Activated T-helper 17 cell treated with anti-CD3 and anti-CD28 coated beads, Interleukin-2, amount 50 U/mL, for 72 hours (primary cell): ENCODE measurements around the gene NOP14. TPM values are rescaled to one million over a fixed set of nuclear protein-coding genes. Genes with fewer than 3 reads are reported as not detected.
"Not testable (repeated sequence)": the region's sequence is repeated elsewhere in the genome, so short reads cannot be mapped to it uniquely, and the experiment has no call there.

Experiments
- ATAC-seq: fragments of 150-1000 bp; cut with Tn5 transposase; replicated peaks from 2 replicates; pipeline ENCODE4 v1.10.0; 2021; ENCODE audit warnings: mild to moderate bottlenecking, moderate library complexity
- H3K27ac Mint-ChIP-seq: one replicate; pipeline ENCODE4 v1.8.0; 2022; ENCODE audit warnings: mixed read lengths
- H3K27me3 Mint-ChIP-seq: one replicate; pipeline ENCODE4 v1.8.0; 2022; ENCODE audit warnings: mixed read lengths
- H3K36me3 Mint-ChIP-seq: one replicate; pipeline ENCODE4 v1.8.0; 2022; ENCODE audit warnings: low read depth, mild to moderate bottlenecking, mixed read lengths
- H3K4me1 Mint-ChIP-seq: one replicate; pipeline ENCODE4 v1.8.0; 2022; ENCODE audit warnings: mixed read lengths
- H3K4me3 Mint-ChIP-seq: one replicate; pipeline ENCODE4 v1.8.0; 2022; ENCODE audit warnings: mild to moderate bottlenecking, mixed read lengths
- H3K9me3 Mint-ChIP-seq: one replicate; pipeline ENCODE4 v1.8.0; 2022; ENCODE audit warnings: mixed read lengths
- total RNA-seq, 2 donors: library from RNA; stranded (reverse); gene quantifications; one replicate each; pipeline ENCODE4 v1.2.3, GENCODE V29; 2022

The NOP14 gene
- total RNA-seq, 2 donors from 2014 or later, result 86.5 to 96.8 TPM

DNA sequence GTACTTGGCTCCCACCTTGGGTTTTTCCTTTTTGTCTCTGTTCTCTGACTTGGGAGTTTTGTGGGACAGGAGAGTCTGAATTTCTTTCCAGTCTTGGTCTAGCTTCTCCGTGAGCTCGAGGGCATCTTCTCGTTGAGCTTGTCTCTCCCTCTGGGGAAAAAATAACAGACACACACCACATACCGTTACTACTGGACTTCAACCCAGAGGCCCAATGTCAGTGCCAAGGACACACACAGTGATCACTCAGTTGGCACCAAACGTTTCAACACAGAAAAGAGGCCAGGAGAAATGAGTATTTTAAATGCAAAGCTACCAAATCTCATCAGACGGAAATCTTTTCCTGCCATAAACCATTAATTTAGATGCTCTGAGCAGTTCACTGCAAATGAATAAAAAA is 9.7 kb downstream of the NOP14 start:
- peak overlapping the region; percentile 99 for H3K27ac Mint-ChIP-seq

DNA sequence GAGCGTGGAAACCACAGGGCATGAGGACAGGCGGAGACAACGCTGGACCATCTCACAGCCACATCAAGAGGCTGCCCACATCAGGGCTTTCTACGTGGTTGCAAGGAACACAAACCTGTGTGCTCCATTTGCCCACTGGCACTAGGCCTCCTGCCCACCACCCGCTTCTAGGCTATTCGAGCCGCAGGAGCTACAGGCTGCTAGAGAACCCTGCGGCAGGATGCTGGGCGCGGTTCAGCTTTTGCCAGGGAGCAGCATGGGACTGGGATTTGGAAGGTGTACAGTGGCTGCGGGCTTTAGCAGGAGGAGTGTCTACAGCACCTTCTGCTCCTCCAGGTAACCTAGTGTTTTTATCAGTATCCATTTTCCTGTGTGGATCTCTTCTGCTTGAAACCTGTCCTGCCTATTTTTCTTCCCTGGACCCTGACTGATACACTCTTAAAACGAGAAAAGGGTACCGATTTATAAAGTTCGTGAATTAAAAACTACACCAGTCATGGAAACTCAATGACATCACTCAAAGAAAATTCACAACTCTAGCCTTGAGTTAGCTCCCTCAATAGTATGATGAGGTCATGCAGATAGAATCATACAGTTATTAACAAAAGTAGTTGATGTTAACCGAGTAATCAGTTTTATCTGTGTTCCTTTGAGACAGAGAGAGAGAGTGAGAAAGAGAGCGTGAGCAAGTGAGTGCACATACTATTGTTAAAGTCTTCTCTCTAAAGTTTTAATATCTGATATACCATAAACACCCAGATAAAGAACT is 12.8 kb downstream of the NOP14 start:
- Mint-ChIP-seq H3K9me3 (no peaks in the 10 kb centered on the region), H3K27me3 (no peaks in the 10 kb centered on the region), H3K4me1 (peaks cover 30% of the 10 kb centered on the region), H3K27ac (peak overlapping the region; percentile 90), H3K4me3 (peak overlapping the region; percentile 20), H3K36me3 (peaks cover 98% of the 10 kb centered on the region)
- ATAC-seq, result no peak

More for the DNA sequence above, 9.7 kb downstream of the NOP14 start:
- no peak for ATAC-seq
- Mint-ChIP-seq H3K4me3 (peak overlapping the region; percentile 89), H3K36me3 (peaks cover 98% of the 10 kb centered on the region), H3K27me3 (no peaks in the 10 kb centered on the region), H3K9me3 (no peaks in the 10 kb centered on the region), H3K4me1 (peaks cover 55% of the 10 kb centered on the region)

DNA sequence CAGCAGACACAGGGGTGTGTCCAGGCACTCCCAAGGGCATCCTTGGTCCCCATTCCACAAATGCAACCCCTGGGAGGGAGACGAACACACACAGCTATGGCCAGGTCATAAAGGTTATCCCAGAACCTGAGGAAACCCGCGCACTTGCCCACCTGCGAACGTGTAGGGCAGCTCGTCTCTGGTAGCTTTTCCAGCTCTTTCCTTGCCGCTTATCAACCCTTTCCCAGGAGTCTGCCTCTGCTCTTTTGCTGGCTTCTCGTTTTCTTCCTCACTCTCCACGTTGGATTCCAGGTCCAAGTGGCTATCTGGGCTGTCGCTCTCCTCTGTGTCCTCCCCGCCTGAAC is 13.5 kb downstream of the NOP14 start:
- Mint-ChIP-seq H3K27ac (peak overlapping the region; percentile 90), H3K36me3 (peaks cover 100% of the 10 kb centered on the region), H3K27me3 (no peaks in the 10 kb centered on the region), H3K9me3 (no peaks in the 10 kb centered on the region), H3K4me1 (peaks cover 28% of the 10 kb centered on the region), H3K4me3 (no peak overlapping the region)
- no peak for ATAC-seq

DNA sequence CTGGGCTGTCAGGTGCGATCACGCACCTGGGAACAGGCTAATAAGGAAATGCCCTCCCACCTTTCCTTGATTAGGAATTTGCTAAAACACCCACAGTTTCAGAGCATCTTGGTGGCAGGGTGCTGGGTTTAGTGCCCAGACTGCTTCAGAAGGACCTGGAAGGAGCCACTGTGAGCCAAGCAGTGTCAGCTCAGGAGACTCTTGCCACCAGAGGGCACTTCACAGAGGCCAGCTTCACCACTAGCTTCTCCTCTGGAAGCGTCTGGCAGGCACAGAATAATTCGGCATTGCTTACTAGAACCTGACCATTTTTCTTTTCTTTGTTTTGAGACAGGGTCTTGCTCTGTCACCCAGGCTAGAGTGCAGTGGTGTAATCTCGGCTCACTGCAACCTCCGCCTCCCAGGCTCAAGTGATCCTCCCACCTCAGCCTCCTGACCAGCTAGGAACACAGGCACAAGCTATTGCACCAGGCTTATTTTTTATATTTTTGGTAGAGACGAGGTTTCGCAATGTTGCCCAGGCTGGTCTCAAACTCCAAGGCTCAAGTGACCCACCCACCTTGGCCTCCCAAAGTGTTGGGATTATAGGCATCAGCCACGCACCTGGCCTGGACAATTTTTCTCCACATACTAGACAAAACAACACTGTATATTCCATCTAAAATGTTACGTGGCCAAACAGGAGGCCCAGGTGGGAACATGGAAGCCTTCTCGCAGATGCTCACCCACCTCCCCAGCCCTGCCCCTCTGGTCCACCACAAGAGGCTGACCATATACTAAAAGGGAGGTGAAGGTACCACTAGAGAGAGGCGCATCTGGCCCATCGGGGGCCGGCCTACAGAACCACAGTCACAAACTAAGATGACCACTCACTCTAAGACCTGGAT is 14.1 kb downstream of the NOP14 start:
- H3K4me3 Mint-ChIP-seq, result no peak overlapping the region
- peaks cover 22% of the 10 kb centered on the region for H3K4me1 Mint-ChIP-seq

DNA sequence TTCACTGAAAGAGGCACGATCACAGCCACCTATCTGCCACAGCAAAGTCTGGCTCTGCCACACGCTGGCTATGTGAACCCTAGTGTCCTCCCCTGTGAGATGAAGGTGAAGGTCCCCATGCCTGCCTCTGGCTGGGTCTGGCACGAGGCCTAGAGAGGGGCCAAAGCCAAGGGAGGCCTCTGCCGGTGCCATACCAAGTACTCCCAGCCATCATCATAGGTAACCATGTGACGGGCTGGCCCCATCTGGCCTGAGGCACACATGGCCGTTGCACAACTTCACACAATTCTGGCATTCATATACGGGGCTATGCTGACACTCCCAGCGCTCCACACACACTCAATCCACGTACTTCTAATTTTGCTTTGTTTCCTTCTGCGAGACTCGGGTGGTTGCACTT is 15.3 kb downstream of the NOP14 start:
- Mint-ChIP-seq H3K27ac (no peak overlapping the region), H3K4me1 (peaks cover 11% of the 10 kb centered on the region), H3K36me3 (peaks cover 100% of the 10 kb centered on the region), H3K9me3 (no peaks in the 10 kb centered on the region), H3K4me3 (no peak overlapping the region), H3K27me3 (no peaks in the 10 kb centered on the region)
- ATAC-seq, result no peak

More for the DNA sequence above, 14.1 kb downstream of the NOP14 start:
- H3K36me3 Mint-ChIP-seq, result peaks cover 100% of the 10 kb centered on the region
- H3K27ac Mint-ChIP-seq, result peak overlapping the region; percentile 90
- no peaks in the 10 kb centered on the region for H3K9me3 Mint-ChIP-seq
- ATAC-seq, result peak; percentile 69
- H3K27me3 Mint-ChIP-seq, result no peaks in the 10 kb centered on the region

DNA sequence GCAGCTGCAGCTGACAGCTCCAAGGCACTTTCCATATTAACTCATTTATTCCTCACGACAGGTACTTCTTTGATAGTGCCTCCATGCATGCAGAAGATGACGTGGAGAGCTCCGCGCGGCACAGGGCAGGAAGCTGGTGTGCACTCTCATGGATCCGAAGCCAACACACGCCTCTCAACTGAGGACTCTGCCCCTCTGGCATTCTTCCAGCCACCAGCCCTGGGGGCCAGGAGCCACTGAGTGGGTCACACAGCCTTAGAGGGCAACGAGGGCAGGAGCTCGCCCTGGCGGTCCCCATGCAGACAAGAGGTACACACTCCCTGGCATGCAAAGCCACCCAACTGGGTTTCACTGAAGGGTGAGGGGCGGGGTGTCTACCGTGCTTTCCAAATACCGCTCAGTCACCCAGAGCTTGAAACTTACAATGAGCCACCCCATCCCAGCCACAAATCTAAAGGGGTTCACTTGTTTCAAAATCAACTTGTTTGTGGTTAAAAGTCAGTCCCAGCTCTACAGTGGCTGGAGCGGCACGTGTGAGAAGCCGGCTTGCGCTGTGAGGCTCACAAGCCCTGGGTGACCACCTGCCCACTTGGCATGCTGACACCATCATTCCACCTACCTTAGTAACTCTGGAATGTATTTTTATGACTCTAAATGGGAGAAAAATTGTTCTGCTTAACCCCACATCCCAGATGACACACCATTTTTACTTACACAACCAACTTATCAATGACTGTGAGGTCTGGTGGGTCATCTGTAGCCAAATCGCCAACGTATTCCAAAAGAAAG is 16.2 kb downstream of the NOP14 start:
- Mint-ChIP-seq H3K27me3 (no peaks in the 10 kb centered on the region), H3K4me3 (no peak overlapping the region), H3K36me3 (peaks cover 100% of the 10 kb centered on the region), H3K27ac (no peak overlapping the region), H3K9me3 (no peaks in the 10 kb centered on the region), H3K4me1 (peaks cover 14% of the 10 kb centered on the region)
- ATAC-seq, result no peak

DNA sequence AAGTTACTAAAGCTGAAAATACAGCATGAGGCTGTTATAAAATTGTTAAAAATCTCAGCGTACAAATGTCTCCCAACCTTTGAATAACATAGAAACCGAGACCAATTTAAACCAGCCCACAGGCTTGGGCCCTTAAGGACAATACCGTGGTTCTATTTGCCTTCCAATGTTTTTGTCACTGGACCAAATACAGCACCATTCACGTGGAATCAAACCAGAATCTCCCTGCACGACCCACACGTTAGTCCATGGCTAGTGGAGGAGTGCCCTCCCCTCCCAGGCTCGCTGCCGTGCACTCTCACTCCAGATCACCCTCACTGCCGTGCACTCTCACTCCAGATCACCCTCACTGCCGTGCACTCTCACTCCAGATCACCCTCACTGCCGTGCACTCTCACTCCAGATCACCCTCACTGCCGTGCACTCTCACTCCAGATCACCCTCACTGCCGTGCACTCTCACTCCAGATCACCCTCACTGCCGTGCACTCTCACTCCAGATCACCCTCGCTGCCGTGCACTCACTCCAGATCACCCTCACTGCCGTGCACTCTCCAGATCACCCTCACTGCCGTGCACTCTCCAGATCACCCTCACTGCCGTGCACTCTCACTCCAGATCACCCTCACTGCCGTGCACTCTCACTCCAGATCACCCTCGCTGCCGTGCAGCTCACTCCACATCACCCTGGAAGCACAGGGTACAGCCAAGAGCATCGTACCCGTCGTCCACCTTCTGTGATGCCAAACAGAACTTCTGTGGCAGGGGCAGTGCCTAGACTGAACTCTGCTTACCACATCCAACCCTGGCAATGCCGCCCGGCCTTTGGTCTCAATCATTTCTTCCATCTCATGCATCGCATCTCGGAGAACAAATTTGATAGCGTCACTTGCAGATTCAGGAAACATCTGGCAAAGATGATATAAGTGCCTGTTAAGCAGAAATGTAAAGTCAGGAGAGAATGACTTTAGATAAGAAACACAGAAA is 17.3 kb downstream of the NOP14 start:
- not testable (repeated sequence) for H3K27me3 Mint-ChIP-seq, ATAC-seq, H3K9me3 Mint-ChIP-seq, H3K4me3 Mint-ChIP-seq
- Mint-ChIP-seq H3K36me3 (peaks cover 100% of the 10 kb centered on the region), H3K4me1 (peaks cover 14% of the 10 kb centered on the region), H3K27ac (peak overlapping the region; percentile 65)

DNA sequence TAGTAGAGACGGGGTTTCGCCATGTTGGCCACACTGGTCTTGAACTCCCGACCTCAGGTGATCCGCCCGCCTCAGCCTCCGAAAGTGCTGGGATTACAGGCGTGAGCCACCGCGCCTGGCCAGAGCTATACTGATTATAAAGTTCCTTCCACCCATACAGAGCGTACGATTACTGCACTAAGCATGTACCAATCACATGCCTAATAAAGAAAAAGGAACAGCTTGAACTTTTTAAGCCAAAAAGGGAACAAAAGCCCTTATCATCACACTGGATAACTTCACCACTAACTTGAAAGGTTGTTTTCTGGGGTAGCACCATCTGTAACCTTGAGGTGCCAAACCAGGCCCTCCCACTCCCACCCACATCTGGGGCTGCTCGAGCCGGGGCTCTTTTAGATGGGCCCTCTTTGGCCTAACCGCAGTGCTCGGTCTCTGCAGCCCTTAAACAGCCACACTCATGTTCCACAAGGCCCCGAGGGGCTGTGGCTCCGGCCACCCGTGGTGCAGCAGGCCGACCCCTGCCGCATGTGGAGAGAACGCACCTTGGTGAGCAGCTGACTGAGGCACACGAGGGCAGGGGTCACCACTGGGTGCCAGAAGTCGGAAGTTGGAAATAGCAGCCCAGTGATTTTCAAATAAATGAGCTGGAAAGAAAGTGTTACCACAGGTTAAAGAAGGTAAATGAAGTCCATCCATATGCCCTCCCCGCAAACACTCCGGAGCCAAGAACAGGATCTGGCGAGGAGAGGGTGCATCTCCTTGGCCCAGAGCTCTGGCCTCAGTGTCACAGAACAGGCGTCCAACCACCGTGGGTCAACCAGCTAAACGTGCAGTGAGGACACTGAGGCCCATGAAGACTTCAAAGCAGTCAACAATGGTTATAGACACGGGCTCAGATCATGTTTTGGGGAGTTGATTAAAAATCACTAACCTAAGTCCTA is 18.4 kb downstream of the NOP14 start:
- no peak for ATAC-seq
- peaks cover 9% of the 10 kb centered on the region for H3K4me1 Mint-ChIP-seq
- peak overlapping the region; percentile 76 for H3K27ac Mint-ChIP-seq
- H3K36me3 Mint-ChIP-seq, result peaks cover 100% of the 10 kb centered on the region
- H3K27me3 Mint-ChIP-seq, result no peaks in the 10 kb centered on the region
- no peak overlapping the region for H3K4me3 Mint-ChIP-seq
- H3K9me3 Mint-ChIP-seq, result no peaks in the 10 kb centered on the region

DNA sequence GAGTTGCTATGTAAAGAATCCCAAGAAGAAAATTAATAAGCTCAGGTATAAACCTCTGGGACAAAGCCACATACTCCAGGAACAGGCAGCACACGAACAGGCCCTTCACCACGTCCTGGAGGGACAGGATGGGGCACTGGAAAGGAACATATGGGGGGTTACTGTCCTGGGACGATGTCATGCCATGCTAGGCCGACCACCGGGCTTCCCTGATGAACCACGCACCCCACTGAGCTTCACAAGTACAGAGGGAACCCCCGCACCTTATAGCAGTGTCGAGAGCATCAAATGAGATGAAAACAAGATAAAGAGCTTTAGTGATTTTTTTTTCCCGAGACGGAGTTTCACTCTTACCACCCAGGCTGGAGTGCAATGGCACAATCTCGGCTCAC is 19.1 kb downstream of the NOP14 start:
- H3K36me3 Mint-ChIP-seq, result peaks cover 100% of the 10 kb centered on the region
- H3K4me3 Mint-ChIP-seq, result peak overlapping the region; percentile 66
- peaks cover 12% of the 10 kb centered on the region for H3K4me1 Mint-ChIP-seq
- H3K27ac Mint-ChIP-seq, result peak overlapping the region; percentile 76
- no peaks in the 10 kb centered on the region for H3K27me3 Mint-ChIP-seq
- ATAC-seq, result no peak
- H3K9me3 Mint-ChIP-seq, result no peaks in the 10 kb centered on the region

DNA sequence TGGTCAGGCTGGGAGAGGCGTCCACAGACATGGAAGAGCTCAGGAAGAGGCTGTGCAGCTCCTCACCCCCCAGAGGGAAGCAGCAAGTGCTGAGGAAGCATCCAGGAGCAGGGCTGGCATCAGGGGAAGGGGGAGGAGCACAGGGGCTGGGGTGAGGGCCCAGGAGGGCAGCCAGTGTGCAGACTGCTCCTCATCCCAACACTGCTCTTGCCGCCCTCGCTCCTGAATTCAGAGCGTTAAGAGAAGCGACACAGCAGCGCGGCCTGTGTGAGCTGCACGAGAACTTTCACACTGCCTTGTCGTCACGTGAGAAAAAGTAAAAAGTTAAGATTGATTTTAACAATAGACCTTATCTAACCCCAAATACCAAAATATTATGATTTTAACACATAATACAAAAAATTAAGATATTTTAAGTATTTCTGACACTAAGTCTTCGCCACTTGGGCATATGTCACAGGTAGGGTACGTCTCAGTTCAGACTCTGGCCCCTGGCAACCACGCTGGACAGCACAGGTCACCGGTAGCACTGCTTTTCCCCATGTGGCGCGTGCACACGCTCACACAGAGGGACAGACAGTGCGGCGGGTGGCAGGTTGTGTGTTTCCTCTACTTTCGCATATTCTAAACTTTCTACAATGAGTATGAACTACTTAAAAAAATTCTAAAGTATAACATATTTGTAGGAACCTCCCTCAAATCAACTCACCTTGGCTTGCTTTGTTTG is 19.7 kb downstream of the NOP14 start:
- peak overlapping the region; percentile 84 for H3K27ac Mint-ChIP-seq
- H3K4me1 Mint-ChIP-seq, result peaks cover 12% of the 10 kb centered on the region
- ATAC-seq, result no peak
- no peaks in the 10 kb centered on the region for H3K27me3 Mint-ChIP-seq
- H3K4me3 Mint-ChIP-seq, result peak overlapping the region; percentile 66
- no peaks in the 10 kb centered on the region for H3K9me3 Mint-ChIP-seq
- peaks cover 100% of the 10 kb centered on the region for H3K36me3 Mint-ChIP-seq

DNA sequence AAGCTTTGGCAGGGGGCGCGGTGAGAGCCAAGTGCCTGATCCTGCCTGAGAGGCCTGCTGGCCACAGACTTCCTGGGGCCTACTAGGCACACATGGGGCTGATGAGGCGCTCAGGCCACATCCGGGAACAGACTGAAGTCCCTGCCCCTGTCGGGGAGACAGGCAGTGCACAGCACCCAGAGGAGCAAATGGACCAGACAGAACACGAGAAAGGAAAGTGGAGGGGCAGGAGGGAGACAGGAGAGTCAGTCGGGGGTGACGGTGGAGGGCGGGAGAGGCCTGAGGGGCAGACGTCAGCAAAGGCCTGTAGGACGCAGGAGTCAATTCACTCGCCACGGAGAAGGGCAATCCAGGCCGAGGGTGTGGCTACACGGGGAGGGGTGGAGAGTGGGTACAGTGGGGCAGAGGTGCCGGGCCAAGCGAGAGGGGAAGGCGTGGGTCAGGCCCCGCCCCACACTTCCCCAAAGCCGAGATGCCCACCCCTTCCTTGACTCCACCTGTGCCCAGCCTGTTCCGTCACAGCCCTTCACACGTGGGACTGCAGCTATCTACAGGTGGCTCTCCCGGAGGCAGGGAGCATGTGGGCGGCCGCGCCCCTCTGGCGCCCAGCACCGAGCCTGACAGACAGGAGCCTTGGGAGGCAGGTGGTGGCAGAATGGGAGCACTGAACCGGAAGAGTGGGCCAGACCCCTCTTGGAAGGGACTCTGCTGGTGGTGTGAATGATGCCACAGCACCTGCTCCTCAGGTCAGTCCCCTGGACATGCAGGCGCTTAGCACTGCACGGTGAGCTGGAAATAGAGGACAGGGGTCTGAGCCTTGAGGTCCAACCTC is 20.5 kb downstream of the NOP14 start:
- H3K4me3 Mint-ChIP-seq, result peak overlapping the region; percentile 66
- H3K27me3 Mint-ChIP-seq, result no peaks in the 10 kb centered on the region
- ATAC-seq, result peak; percentile 54
- H3K4me1 Mint-ChIP-seq, result peaks cover 12% of the 10 kb centered on the region
- peak overlapping the region; percentile 84 for H3K27ac Mint-ChIP-seq
- H3K36me3 Mint-ChIP-seq, result peaks cover 100% of the 10 kb centered on the region
- no peaks in the 10 kb centered on the region for H3K9me3 Mint-ChIP-seq
